PC-9 (cell line): ENCODE data around the gene ERC2. TPM values are rescaled to one million over a fixed set of nuclear protein-coding genes. Genes with fewer than 3 reads are reported as not detected.
"Not testable (repeated sequence)": the region's sequence is repeated elsewhere in the genome, so short reads cannot be mapped to it uniquely, and the experiment has no call there.

Experiments
- BruUV-seq: library from RNA; stranded (reverse); fragments of 400-500 nt; replicated peaks from 2 replicates; lab custom pipeline; 2021; lab: Mats Ljungman, UMichigan
- CTCF ChIA-PET: fragments of 300-600 bp; sonication (Branson Sonifier 250); formaldehyde crosslinking; loops from one replicate; lab custom pipeline; 2022; ENCODE audit warnings: antibody characterized with exemption; lab: Charles Lee
- POLR2A ChIA-PET: fragments of 300-600 bp; sonication (Branson Sonifier 250); formaldehyde crosslinking; loops from one replicate; lab custom pipeline; 2022; ENCODE audit warnings: antibody characterized with exemption; ENCODE audit not compliant: unreplicated experiment; lab: Charles Lee
- DNase-seq, 2 experiments: peaks; one replicate each; pipeline versions ENCODE4 v3.0.0 to v3.0.0-alpha.2; 2015 to 2022; ENCODE audit warnings: mixed read lengths in 1 of 2
- H2AFZ ChIP-seq: fragments of 200-600 bp; sonication (generic); 2 replicates; pipeline ENCODE4 v1.8.1; 2017; ENCODE audit warnings: antibody characterized with exemption
- H3F3A ChIP-seq: fragments of 200-600 bp; sonication (generic); 2 replicates; pipeline ENCODE4 v1.8.1; 2017; ENCODE audit warnings: antibody characterized with exemption, mild to moderate bottlenecking, low read depth; ENCODE audit not compliant: insufficient read depth
- H3K27ac ChIP-seq: fragments of 200-600 bp; sonication (generic); 2 replicates; pipeline ENCODE4 v1.6.1; 2016; ENCODE audit warnings: mixed run types
- H3K27me3 ChIP-seq: fragments of 200-600 bp; sonication (generic); 2 replicates; pipeline ENCODE4 v1.6.1; 2016; ENCODE audit warnings: low read depth, mixed run types; ENCODE audit not compliant: insufficient read depth
- H3K36me3 ChIP-seq: fragments of 200-600 bp; sonication (generic); 2 replicates; pipeline ENCODE4 v1.6.1; 2016; ENCODE audit warnings: low read depth, mixed run types
- H3K4me1 ChIP-seq: fragments of 200-600 bp; sonication (generic); replicated peaks from 2 replicates; pipeline ENCODE4 v1.6.1; 2016; ENCODE audit warnings: mixed run types; ENCODE audit not compliant: insufficient read depth
- H3K4me2 ChIP-seq: fragments of 200-600 bp; sonication (generic); 2 replicates; pipeline ENCODE4 v1.6.1; 2017; ENCODE audit warnings: mixed run types
- H3K4me3 ChIP-seq: fragments of 200-600 bp; sonication (generic); 2 replicates; pipeline ENCODE4 v1.6.1; 2016; ENCODE audit warnings: mixed run types
- H3K79me2 ChIP-seq: fragments of 200-600 bp; sonication (generic); 2 replicates; pipeline ENCODE4 v1.6.1; 2017; ENCODE audit warnings: low read depth, mixed run types
- H3K9me2 ChIP-seq: fragments of 200-600 bp; sonication (generic); 2 replicates; pipeline ENCODE4 v1.8.1; 2017; ENCODE audit warnings: mild to moderate bottlenecking; ENCODE audit not compliant: insufficient read depth
- H3K9me3 ChIP-seq: fragments of 200-600 bp; sonication (generic); 2 replicates; pipeline ENCODE4 v1.8.1; 2016; ENCODE audit warnings: low read depth; ENCODE audit not compliant: insufficient read depth
- H4K20me1 ChIP-seq: fragments of 200-600 bp; sonication (generic); 2 replicates; pipeline ENCODE4 v1.8.1; 2017; ENCODE audit not compliant: insufficient read depth
- EZH2 ChIP-seq: fragments of 200-600 bp; sonication (generic); IDR thresholded peaks from 2 replicates; pipeline ENCODE4 v1.8.0; 2017; ENCODE audit warnings: antibody characterized with exemption, low read depth
- intact Hi-C: fragments of 100-400 bp; cut with micrococcal nuclease; formaldehyde crosslinking; loops from one replicate; pipeline ENCODE4 v1.10.0; 2022; ENCODE audit not compliant: unreplicated experiment
- total RNA-seq: library from RNA; stranded (reverse); gene quantifications from 2 replicates; pipeline ENCODE4 v1.2.3, GENCODE V29; 2021
- TF ChIP-seq, protein P1 (sequence below): fragments of 200-600 bp; sonication (generic); conservative IDR thresholded peaks from 2 replicates; pipeline ENCODE4 v1.6.1; 2017; ENCODE audit warnings: mixed run types, antibody characterized with exemption, mild to moderate bottlenecking, moderate library complexity

The ERC2 gene
- total RNA-seq, 1 experiment from 2014 or later, result 1.4 TPM

DNA sequence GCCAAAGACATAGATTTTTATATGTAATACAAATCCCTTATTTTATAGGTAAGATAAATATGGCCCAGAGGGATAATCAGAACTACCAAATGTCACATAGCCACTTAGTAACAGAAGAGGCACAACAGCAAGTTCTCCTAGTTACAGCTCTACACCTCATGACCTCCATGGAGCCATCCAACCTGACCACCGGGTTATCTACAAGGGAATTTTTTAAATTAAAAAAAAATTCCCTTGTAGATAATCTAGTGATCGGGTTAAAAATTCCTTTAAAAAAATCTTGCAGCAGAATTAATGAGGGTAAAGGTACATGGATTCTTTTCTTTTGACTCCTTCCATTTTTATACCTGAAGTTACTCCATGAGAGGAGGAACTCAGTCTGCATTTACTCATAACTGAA, 615.9 kb downstream of the ERC2 start:
- Histone ChIP-seq H2AFZ (no peak overlapping the region), H3K27me3 (no peaks in the 10 kb centered on the region), H3K9me2 (no peaks in the 10 kb centered on the region), H3K27ac (no peak overlapping the region), H3F3A (no peaks in the 10 kb centered on the region), H4K20me1 (no peaks in the 10 kb centered on the region), H3K9me3 (no peaks in the 10 kb centered on the region), H3K36me3 (no peaks in the 10 kb centered on the region), H3K4me3 (no peak overlapping the region), H3K4me2 (no peak overlapping the region), H3K4me1 (no peaks in the 10 kb centered on the region), H3K79me2 (no peaks in the 10 kb centered on the region)
- no peak for DNase-seq
- BruUV-seq, result no TSS peak
- TF ChIP-seq EZH2, result no peak
- TF ChIP-seq, protein P1, sequence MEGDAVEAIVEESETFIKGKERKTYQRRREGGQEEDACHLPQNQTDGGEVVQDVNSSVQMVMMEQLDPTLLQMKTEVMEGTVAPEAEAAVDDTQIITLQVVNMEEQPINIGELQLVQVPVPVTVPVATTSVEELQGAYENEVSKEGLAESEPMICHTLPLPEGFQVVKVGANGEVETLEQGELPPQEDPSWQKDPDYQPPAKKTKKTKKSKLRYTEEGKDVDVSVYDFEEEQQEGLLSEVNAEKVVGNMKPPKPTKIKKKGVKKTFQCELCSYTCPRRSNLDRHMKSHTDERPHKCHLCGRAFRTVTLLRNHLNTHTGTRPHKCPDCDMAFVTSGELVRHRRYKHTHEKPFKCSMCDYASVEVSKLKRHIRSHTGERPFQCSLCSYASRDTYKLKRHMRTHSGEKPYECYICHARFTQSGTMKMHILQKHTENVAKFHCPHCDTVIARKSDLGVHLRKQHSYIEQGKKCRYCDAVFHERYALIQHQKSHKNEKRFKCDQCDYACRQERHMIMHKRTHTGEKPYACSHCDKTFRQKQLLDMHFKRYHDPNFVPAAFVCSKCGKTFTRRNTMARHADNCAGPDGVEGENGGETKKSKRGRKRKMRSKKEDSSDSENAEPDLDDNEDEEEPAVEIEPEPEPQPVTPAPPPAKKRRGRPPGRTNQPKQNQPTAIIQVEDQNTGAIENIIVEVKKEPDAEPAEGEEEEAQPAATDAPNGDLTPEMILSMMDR, result no peak
- ChIA-PET POLR2A (no interaction called here), CTCF (no interaction called here)
- intact Hi-C loops, result no loop called here

DNA sequence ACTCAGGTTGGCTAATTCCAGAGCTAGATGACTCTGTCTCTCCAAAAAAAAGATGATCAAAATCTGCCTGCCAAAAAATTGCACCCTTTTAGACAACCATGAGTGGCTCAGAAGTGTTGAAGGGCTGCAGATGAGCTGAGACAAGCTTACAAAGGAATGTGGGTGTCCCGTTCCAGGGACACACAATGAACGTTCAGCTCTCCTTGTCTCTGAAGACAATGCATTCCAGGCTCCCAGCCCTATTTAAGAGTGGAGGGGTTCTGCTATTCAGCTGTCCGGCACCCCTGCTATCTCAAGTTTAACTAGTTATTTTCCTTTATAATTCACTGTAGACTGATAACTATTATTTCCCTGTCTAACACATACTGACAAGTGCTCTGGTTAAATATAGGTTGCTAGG, 626.1 kb downstream of the ERC2 start:
- CTCF ChIA-PET, result no interaction called here
- intact Hi-C loops, result no loop called here
- Histone ChIP-seq H3K4me3 (no peak overlapping the region), H4K20me1 (no peaks in the 10 kb centered on the region), H3K9me2 (no peaks in the 10 kb centered on the region), H3K27ac (no peak overlapping the region), H3K79me2 (no peaks in the 10 kb centered on the region), H3K36me3 (no peaks in the 10 kb centered on the region), H3K4me1 (no peaks in the 10 kb centered on the region), H3K27me3 (no peaks in the 10 kb centered on the region), H3K9me3 (no peaks in the 10 kb centered on the region), H3F3A (no peaks in the 10 kb centered on the region), H3K4me2 (no peak overlapping the region), H2AFZ (no peak overlapping the region)
- POLR2A ChIA-PET, result no interaction called here
- TF ChIP-seq EZH2, result no peak
- TF ChIP-seq, protein P1, result no peak
- no TSS peak for BruUV-seq
- DNase-seq, result no peak

DNA sequence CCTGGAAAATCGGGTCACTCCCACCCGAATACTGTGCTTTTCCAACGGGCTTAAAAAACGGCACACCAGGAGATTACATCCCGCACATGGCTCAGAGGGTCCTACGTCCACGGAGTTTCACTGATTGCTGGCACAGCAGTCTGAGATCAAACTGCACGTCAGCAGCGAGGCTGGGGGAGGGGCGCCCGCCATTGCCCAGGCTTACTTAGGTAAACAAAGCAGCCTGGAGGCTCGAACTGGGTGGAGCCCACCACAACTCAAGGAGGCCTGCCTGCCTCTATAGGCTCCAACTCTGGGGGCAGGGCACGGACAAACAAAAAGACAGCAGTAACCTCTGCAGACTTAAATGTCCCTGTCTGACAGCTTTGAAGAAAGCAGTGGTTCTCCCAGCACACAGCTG, 636.4 kb downstream of the ERC2 start:
- H3K4me2 ChIP-seq, result peak overlapping the region; percentile 31; the same call in 1 of the 2 replicates
- H2AFZ ChIP-seq, H3K27me3 ChIP-seq, H3K9me2 ChIP-seq, H4K20me1 ChIP-seq, H3K27ac ChIP-seq, DNase-seq, POLR2A ChIA-PET, H3K9me3 ChIP-seq, H3K4me1 ChIP-seq, H3K36me3 ChIP-seq, H3F3A ChIP-seq, H3K4me3 ChIP-seq, intact Hi-C loops, H3K79me2 ChIP-seq, BruUV-seq, CTCF ChIA-PET: not testable (repeated sequence)

DNA sequence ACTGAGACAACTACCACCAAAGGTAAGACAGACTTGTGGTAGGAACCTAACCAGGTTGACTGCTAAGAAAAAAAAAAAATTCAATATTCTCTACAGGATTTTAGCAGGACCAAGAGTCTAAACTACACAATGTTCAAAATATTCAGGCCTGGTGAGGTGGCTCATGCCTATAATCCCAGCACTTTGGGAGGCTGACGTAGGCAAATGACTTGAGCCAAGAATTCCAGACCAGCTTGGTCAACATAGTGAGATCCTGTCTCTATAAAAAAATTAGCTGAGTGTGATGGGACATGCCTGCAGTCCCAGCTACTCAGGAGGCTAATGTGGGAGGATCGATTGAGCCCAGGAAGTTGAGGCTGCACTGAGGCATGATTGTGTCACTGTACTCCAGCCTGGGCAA, 639.6 kb downstream of the ERC2 start:
- intact Hi-C loops, result no loop called here
- Histone ChIP-seq H3K4me2 (no peak overlapping the region), H3K9me2 (no peaks in the 10 kb centered on the region)

More for the DNA sequence above, 639.6 kb downstream of the ERC2 start:
- Histone ChIP-seq H2AFZ (no peak overlapping the region), H3K4me1 (no peaks in the 10 kb centered on the region), H3K9me3 (no peaks in the 10 kb centered on the region), H3F3A (no peaks in the 10 kb centered on the region), H4K20me1 (no peaks in the 10 kb centered on the region), H3K36me3 (no peaks in the 10 kb centered on the region), H3K79me2 (no peaks in the 10 kb centered on the region), H3K27me3 (no peaks in the 10 kb centered on the region), H3K4me3 (no peak overlapping the region), H3K27ac (no peak overlapping the region)
- BruUV-seq, result no TSS peak
- ChIA-PET CTCF (no interaction called here), POLR2A (no interaction called here)
- TF ChIP-seq, protein P1, result no peak
- no peak for TF ChIP-seq EZH2
- no peak for DNase-seq
